K562 (cell line): Measurements from ENCODE around the gene NUP210. TPM values are rescaled to one million over a fixed set of nuclear protein-coding genes. Genes with fewer than 3 reads are reported as not detected.

Experiments
- BHLHE40 ChIP-seq: IDR thresholded peaks from 2 replicates; pipeline ENCODE4 v1.6.1; 2011; ENCODE audit warnings: low read length, improper control_type of control experiment
- CC2D1A ChIP-seq: fragments of 450-650 bp; IDR thresholded peaks from 2 replicates; pipeline ENCODE4 v1.6.1; 2017; ENCODE audit warnings: mild to moderate bottlenecking
- DACH1 ChIP-seq: fragments of 450-650 bp; IDR thresholded peaks from 2 replicates; pipeline ENCODE4 v1.6.1; 2018; ENCODE audit not compliant: partially characterized antibody
- ELF2 ChIP-seq: fragments of 250-450 bp; sonication (Bioruptor Pico); IDR thresholded peaks from 2 replicates; pipeline ENCODE4 v1.5.0; 2021; ENCODE audit warnings: mild to moderate bottlenecking
- GMEB1 ChIP-seq: fragments of 250-450 bp; sonication (Bioruptor Pico); IDR thresholded peaks from 2 replicates; pipeline ENCODE4 v1.4.0; 2020; ENCODE audit warnings: mild to moderate bottlenecking
- GTF2F1 ChIP-seq: IDR thresholded peaks from 2 replicates; pipeline ENCODE4 v1.6.1; 2011; ENCODE audit warnings: low read depth, low read length, improper control_type of control experiment
- LCOR ChIP-seq: sonication (generic); formaldehyde crosslinking; IDR thresholded peaks from 2 replicates; pipeline ENCODE4 v1.8.0; 2022; ENCODE audit warnings: mild to moderate bottlenecking, missing genetic modification reagents
- NELFE ChIP-seq: IDR thresholded peaks from 2 replicates; pipeline ENCODE4 v1.6.1; 2011; ENCODE audit warnings: mild to moderate bottlenecking; ENCODE audit not compliant: insufficient read depth, insufficient read length
- NFYB ChIP-seq: IDR thresholded peaks from 2 replicates; pipeline ENCODE4 v1.6.1; 2011; ENCODE audit warnings: mild to moderate bottlenecking, moderate library complexity; ENCODE audit not compliant: insufficient read length; ENCODE audit errors: extremely low read depth
- NUFIP1 ChIP-seq: fragments of 450-650 bp; IDR thresholded peaks from 2 replicates; pipeline ENCODE4 v1.6.1; 2018; ENCODE audit not compliant: partially characterized antibody
- SIN3A ChIP-seq, 2 experiments: fragments of 150-350 bp in 1 of 2; IDR thresholded peaks; 2 replicates each; pipeline ENCODE4 v1.6.1; 2011 to 2016; ENCODE audit warnings: borderline replicate concordance in 2 of 2, low read depth in 2 of 2, low read length in 2 of 2, mild to moderate bottlenecking in 2 of 2, moderate library complexity in 2 of 2; ENCODE audit not compliant: control insufficient read depth in 1 of 2
- TBL1XR1 ChIP-seq, 2 experiments: IDR thresholded peaks; 2 replicates each; pipeline ENCODE4 v1.6.1; 2012; ENCODE audit warnings: improper control_type of control experiment in 2 of 2, low read length in 2 of 2, mild to moderate bottlenecking in 1 of 2
- ZBED1 ChIP-seq: IDR thresholded peaks from 2 replicates; pipeline ENCODE4 v1.6.1; 2014
- ZBTB11 ChIP-seq, 3 experiments: fragments of 200-800 bp in 1 of 3; fragments of 250-450 bp in 1 of 3; fragments of 450-650 bp in 1 of 3; sonication (Bioruptor Pico) in 1 of 3; sonication (Bioruptor generic) in 1 of 3; formaldehyde crosslinking in 1 of 3; IDR thresholded peaks; 2 replicates each; pipeline versions ENCODE4 v1.6.1 to v1.8.0; 2016 to 2022; ENCODE audit warnings: mild to moderate bottlenecking in 2 of 3, missing genetic modification characterization in 2 of 3, missing compliant biosample characterization in 1 of 3, moderate library complexity in 1 of 3
- ZBTB33 ChIP-seq: sonication (generic); formaldehyde crosslinking; IDR thresholded peaks from 2 replicates; pipeline ENCODE4 v1.8.1; 2023; ENCODE audit warnings: mild to moderate bottlenecking, missing genetic modification reagents
- ZNF121 ChIP-seq: sonication (generic); formaldehyde crosslinking; conservative IDR thresholded peaks from 2 replicates; pipeline ENCODE4 v1.8.0; 2022; ENCODE audit warnings: missing genetic modification reagents
- polyA plus RNA-seq, 8 experiments: library from polyadenylated mRNA; depleted of rRNA in 4 of 8; stranded (reverse) in 5 of 8; unstranded in 3 of 8; fragments of >200 nt; fragmentation: Nextera tagmentation in 2 of 8; fragmentation: Illumina TruSeq in 1 of 8; extraction: Ambion mirVana in 2 of 8; extraction: Trizol in 1 of 8; gene quantifications; 2 replicates each; pipeline versions ENCODE4 v1.2.1 to v1.2.3, GENCODE V29; 2011 to 2014; ENCODE audit warnings: inconsistent platforms in 1 of 8, missing spikeins in 1 of 8
- total RNA-seq, 7 experiments: library from RNA; depleted of rRNA in 6 of 7; stranded (reverse); fragments of >200 nt in 6 of 7; fragmentation: Illumina TruSeq in 2 of 7; extraction: Trizol in 2 of 7; gene quantifications; 2 replicates each; pipeline versions ENCODE4 v1.2.1 to v1.2.3, GENCODE V29; 2011 to 2021; ENCODE audit warnings: low replicate concordance in 1 of 7
- TF ChIP-seq, protein P1 (sequence below): sonication (generic); formaldehyde crosslinking; IDR thresholded peaks from 2 replicates; pipeline ENCODE4 v1.8.0; 2023; ENCODE audit warnings: mild to moderate bottlenecking, missing genetic modification reagents

The NUP210 gene
- total and polyA plus RNA-seq, 9 of the 15 experiments (the other 6 are each of a cell fraction or from before 2014, with no cell fraction given), result 1.2 to 138 (median 44.0) TPM

GRCh38 chr3:13301286-13301987 is 118.7 kb downstream of the NUP210 start (continued):
- TF ChIP-seq ZBTB11 (CRISPR knock-in tag; IDR thresholded peaks at IDR 0.05) (no peak), TBL1XR1 (IDR thresholded peaks at IDR 0.05; ENCODE audit: low read length in 2 of 2) (no peak), ELF2 (CRISPR knock-in tag) (no peak), NELFE (no peak), ZBED1 (no peak), ZNF121 (CRISPR knock-in tag) (no peak), NUFIP1 (no peak), NFYB (no peak), DACH1 (no peak), GMEB1 (CRISPR knock-in tag) (no peak), GTF2F1 (no peak), CC2D1A (no peak), SIN3A (IDR thresholded peaks at IDR 0.05; ENCODE audit: borderline replicate concordance in 2 of 2, control insufficient read depth in 1 of 2, low read depth in 2 of 2, low read length in 2 of 2) (no peak), BHLHE40 (no peak), LCOR (CRISPR knock-in tag) (no peak), ZBTB33 (CRISPR knock-in tag) (no peak)
- TF ChIP-seq, protein P1, sequence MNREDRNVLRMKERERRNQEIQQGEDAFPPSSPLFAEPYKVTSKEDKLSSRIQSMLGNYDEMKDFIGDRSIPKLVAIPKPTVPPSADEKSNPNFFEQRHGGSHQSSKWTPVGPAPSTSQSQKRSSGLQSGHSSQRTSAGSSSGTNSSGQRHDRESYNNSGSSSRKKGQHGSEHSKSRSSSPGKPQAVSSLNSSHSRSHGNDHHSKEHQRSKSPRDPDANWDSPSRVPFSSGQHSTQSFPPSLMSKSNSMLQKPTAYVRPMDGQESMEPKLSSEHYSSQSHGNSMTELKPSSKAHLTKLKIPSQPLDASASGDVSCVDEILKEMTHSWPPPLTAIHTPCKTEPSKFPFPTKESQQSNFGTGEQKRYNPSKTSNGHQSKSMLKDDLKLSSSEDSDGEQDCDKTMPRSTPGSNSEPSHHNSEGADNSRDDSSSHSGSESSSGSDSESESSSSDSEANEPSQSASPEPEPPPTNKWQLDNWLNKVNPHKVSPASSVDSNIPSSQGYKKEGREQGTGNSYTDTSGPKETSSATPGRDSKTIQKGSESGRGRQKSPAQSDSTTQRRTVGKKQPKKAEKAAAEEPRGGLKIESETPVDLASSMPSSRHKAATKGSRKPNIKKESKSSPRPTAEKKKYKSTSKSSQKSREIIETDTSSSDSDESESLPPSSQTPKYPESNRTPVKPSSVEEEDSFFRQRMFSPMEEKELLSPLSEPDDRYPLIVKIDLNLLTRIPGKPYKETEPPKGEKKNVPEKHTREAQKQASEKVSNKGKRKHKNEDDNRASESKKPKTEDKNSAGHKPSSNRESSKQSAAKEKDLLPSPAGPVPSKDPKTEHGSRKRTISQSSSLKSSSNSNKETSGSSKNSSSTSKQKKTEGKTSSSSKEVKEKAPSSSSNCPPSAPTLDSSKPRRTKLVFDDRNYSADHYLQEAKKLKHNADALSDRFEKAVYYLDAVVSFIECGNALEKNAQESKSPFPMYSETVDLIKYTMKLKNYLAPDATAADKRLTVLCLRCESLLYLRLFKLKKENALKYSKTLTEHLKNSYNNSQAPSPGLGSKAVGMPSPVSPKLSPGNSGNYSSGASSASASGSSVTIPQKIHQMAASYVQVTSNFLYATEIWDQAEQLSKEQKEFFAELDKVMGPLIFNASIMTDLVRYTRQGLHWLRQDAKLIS (CRISPR knock-in tag), result no peak
